GM19395 (cell line): Measurements from ENCODE around the gene ADCY1.

Experiments used
- ATAC-seq: cut with Tn5 transposase; IDR thresholded peaks from one replicate; pipeline ENCODE4 v1.9.1; 2021; ENCODE audit warnings: mild to moderate bottlenecking, moderate library complexity; ENCODE audit not compliant: unreplicated experiment

The ADCY1 gene

DNA sequence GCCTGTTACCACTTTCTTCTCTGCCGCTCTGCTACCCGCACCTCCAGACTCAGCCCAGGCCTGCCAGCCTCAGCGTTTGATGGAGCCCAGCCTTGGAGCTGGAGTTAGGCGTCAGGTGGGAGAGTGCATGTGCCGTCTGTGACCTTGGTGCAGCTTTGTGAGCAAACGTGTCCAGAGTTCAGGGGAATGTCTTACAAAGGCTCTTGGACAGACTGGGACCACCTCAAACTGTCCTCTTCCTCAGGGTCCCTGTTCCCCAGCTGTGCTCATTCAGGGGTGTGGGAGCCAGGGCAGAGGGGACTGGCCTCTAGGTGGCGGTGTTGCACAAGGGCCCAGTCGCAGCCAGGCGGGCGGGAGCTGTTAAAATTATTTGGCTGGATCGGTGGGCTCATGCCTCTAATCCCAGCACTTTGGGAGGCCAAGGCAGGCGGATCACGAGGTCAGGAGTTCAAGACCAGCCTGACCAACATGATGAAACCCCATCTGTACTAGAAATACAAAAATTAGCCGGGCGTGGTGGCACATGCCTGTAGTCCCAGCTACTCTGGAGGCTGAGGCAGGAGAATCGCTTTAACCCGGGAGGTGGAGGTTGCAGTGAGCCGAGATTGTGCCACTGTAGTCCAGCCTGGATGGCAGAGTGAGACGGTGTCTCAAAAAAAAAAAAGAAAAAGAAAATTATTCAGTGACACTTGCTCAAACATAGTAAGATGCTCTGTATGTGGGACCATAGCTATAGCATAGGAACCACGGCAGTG lies 89.2 kb downstream of the ADCY1 start:
- no peak for ATAC-seq

DNA sequence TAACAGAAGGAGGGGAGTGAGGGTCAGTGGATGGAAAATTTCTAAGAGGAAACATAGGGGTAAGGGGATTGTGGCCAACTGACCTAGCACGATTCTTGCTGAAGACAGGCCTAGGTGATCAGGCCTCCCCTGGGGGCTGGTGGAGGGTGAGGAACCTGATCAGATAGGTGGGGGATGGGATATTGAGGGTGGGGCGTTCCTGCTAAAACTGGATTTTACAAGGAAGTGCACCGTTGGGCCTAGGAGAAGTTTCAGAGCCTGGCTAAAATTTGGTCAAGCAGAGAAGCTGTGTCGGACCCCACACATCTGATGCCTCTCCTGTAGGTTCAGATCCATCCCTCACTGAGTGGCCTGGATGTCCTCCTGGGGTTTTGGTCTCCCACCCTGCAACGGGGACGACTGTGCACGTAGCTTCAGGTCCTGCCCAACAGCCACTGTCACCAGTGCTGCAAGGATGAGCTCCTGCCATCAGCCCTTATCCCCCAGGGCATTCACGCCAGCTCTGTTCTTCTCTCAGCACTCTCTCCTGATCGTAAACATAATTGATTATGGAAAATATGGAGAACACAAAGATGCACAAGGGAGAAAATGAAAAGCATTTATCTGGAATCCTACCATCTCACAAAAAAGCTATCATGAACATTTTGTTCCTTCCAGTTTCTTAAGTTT lies 89.9 kb downstream of the ADCY1 start:
- ATAC-seq: no peak

DNA sequence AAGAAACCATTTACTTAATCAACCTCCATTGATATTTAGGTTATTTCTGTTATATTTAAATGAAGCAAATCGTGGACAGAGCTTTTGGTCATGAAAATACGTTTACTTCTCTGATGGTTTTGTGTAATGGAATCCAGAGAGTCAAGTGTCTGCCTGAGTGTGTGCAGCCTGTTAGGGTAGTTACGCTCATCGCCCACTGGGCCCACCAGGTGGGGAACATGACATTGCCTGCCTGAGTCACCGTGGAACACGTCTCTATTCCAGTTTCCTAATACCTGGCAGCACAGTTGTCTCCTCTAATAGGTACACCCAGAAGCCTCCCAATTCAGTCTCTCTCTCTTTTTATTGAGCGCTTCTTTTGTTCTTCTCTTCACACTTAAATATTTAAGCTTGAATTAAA lies 91.0 kb downstream of the ADCY1 start:
- no peak for ATAC-seq

GRCh38 chr7:45670227-45670626 lies 96.1 kb downstream of the ADCY1 start:
- ATAC-seq: no peak

GRCh38 chr7:45670717-45671116 lies 96.5 kb downstream of the ADCY1 start:
- no peak for ATAC-seq

DNA sequence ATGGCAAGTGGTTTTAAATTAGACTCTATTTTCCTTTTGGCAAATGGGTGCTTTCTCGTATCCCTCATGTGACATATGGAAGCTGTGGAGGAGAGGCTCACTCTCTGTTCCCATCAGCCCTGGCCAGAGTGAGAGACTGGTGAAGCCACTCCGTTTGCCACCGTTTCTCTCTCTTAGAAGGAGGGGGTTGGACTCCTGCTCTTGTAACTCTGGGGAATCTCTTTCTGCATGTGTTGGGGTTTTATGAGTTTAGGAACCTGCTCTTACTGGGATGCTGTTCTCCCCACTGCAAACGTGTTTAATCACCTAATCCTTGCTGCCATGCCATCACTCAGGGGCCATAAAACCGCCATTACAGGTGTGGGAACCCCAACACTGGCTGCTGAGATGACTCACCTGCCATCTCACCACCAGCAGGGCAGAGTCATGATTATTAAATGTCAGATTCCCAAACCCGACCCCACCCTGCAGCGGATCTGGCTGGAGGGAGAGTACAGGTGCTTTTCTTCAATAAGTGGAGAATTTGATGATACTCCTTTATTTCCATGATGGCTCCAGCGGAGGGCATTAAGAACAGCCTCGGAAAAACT lies 103.2 kb downstream of the ADCY1 start:
- no peak for ATAC-seq

- no peak for ATAC-seq
Measured at GRCh38 chr7:45679516-45679915, 105.3 kb downstream of the ADCY1 start.

DNA sequence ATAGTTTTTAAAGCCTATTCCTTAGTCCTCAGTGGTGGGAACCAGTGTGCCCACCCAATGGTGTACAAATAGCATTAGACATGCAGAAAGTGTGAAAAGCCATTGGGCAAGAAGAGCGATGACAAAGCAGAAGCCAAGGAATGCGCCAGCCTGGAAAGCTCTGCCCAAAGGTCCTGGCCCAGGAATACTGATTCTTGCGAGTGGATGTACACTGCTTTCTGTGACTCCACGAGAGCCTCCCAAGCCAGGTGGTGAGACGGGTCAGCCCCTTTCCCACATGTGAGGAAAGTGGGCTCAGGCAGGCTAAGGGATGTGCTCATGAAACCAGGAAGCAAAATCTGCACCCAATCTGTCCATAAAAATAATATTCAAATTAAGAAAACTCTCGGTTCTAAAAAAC lies 106.6 kb downstream of the ADCY1 start:
- ATAC-seq: no peak

- no peak for ATAC-seq
Measured at GRCh38 chr7:45681596-45682357, 107.6 kb downstream of the ADCY1 start.

DNA sequence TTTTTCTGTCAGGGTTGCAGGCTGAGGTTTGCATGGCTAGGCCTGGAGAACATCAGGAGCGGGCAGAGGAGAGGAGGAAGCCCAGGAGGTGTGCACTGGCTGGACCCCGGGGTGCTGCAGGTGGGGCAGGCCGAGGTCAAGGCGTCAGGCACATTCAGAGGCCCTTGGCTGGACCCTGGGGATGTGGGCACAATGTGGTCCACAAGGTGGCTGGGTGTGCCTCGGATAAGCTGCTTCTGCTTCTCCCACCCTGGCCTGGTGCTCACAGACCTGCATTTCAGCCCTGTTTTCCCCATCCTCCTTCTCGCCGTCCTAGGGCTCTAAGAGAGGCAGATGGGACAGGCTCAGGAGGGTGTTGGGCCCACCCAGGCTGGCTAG lies 108.2 kb downstream of the ADCY1 start:
- ATAC-seq: no peak

DNA sequence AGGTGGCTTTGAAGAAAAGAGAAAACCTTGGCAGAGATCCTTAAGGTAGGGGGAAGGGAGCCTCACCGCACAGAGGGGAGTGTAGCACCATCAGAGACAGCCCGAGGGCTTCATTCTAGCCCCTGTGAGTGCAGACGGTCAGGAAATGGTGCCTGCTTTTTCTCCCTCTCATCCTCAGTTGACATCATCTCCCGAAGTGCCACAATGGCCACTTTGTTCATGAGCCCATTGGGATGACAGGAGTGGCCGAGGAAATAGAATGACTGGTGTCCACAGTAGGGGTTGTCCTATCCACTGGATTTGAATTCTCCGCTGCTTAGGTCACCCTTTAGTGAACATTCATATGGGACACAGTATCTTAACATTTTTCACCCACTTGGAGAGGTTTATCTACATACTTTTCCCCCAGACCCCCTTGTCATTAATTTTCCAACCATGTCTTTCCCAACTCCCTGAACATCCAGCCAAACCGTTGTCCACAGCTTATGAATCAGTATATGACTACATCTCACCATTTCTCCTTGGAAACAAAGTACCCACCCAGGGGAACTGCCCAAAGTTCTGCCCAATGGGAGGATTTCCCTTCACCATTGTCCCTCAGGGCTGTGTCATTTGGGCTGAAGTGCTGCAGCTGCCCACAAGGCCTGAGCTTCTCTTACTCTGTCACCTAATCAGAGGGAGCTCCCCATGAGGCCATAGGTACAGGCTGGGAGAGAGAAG lies 108.8 kb downstream of the ADCY1 start:
- no peak for ATAC-seq

DNA sequence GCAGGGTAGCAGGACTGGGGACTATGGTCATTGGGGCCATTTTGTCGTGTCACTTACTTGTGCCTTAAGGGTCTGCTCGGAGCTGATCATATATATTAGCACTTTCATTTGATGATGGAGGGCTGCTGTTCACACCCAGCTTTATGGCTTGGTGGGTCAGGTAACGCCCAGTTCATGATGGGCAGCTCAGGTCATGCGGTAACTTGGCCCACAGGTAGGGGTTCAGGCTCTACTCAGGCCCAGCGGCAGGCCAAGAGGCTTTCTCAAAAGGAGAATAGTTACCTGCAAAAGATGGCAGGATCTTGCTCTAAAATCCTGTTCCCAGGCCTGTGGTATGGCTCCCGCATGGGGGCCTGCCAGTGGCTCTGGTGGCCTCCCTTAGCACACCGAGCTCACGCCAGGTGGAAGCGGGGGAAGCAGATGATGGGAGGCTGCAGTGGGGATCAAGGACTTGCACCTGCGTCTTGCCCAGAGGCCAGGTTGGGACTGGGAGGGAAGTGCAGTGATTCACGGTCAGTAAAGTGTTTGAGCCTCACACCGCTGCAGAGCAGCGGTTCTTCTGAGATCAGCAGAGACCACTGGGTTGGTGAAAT lies 109.5 kb downstream of the ADCY1 start:
- ATAC-seq: no peak

- ATAC-seq: no peak
Measured at GRCh38 chr7:45684910-45685618, 110.9 kb downstream of the ADCY1 start.

DNA sequence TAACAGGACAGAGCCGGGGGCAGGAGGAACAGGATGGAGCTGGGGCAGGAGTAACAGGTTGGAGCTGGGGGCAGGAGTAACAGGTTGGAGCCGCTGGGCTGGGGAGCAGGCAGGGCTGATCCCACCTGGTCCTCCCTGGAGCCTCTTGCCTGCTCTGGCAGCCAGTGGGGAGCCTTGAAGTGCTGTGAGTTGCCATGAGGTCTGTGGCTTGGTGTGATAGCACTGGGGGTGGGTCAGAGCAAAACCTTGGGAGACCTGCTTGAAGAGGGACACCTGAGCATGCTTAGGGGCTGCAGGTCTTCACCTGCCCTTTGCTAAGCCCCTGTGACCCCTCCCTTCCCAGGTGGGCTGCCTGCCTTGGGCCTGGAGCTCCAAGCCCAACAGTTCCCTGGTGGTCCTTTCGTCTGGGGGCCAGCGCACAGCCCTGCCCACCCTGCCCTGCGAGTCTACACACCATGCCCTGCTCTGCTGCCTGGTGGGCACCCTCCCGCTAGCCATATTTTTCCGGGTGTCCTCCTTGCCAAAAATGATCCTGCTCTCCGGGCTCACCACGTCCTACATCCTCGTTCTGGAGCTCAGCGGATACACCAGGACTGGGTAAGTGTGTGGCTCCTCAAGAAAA lies 111.6 kb downstream of the ADCY1 start:
- no peak for ATAC-seq

DNA sequence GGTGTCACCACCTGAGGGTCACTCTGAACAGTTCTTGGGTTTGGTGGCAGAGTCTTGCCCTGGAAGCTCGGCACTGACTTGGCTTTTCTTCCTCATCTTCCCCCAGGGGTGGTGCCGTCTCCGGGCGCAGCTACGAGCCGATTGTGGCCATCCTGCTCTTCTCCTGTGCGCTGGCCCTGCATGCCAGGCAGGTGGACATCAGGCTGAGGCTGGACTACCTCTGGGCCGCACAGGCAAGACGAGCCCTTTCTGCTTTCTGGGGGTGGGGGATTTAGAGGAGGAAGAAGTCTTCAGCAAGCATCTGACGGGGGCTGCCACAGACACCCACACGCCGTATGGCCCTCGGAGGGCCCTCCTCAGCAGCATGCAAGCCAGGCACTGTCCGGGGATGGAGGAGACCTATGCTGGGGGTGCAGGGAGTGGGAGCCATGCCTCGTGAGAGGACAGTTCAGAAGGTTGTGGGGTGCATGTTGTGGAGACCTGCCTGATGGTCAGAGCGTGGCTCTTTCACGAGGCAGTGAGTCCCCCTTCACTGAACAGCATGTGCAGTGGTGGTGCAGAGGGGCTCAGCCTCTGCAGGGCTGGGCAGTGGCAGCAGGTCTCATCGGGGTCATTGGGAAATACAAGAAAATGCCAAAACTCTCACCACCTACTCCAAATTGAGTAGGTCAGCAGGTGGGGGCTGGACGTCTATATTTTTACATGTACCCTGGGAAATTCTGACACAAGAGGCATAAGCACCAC lies 112.4 kb downstream of the ADCY1 start:
- no peak for ATAC-seq

DNA sequence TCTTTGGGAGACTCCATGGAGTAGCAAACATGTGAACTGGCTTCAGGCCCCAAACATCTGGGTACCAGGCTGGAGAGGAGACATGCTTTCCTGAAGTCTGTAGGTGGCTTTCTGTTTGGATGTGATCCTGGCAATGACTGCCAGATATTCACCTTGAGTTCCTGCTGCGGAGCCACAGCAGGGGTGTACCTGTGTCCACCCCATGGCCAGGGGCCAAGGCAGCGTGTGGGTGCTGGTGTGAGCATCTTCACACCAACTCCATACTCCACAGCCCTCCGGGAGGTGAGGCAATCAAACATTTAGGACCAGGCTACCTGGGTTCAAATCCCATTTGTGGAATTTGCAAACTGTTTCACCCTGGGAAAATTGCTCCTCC lies 113.0 kb downstream of the ADCY1 start:
- ATAC-seq: no peak

DNA sequence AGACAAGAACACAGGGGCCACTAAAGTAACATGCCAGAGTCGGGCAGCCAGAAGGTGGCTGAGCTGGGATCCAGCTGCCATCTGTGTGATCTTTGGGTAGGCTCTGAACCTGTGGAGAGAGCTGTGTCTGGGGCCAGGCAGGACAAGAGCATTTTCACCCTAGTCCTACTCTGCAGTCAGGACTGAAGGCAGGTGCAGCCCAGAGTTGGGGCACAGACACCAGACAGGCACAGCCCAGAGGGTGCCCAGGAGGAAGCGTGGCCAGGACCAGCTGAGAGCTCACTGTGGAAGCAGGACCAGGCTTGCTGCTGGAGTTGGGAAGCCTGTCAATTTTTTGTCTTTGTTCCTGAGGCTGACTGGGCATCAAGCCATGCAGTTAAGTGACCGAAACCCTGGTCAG lies 113.6 kb downstream of the ADCY1 start:
- ATAC-seq: no peak

GRCh38 chr7:45688382-45688781 lies 114.2 kb downstream of the ADCY1 start:
- no peak for ATAC-seq
